Psoas muscle (tissue), 8 donors: ENCODE measurements around the gene ATXN2L. TPM values are rescaled to one million over a fixed set of nuclear protein-coding genes. Genes with fewer than 3 reads are reported as not detected.

Experiments used
- ATAC-seq, 4 donors: fragments of 200-7000 bp; cut with Tn5 transposase; one replicate each; pipeline ENCODE4 v1.9.1; 2020; ENCODE audit warnings: moderate library complexity in 3 of 4, mild to moderate bottlenecking in 2 of 4
- DNase-seq, 2 donors: peaks; one replicate each; pipeline ENCODE4 v3.0.0-alpha.2; 2020
- H3K27ac ChIP-seq: fragments of 200-600 bp; one replicate; pipeline ENCODE4 v1.8.0; 2022
- H3K27me3 ChIP-seq, 3 donors: fragments of 200-600 bp in 1 of 3; one replicate each; pipeline versions ENCODE4 v1.6.1 to v1.8.0; 2013 to 2022; ENCODE audit warnings: low read length in 2 of 3, mild to moderate bottlenecking in 2 of 3, moderate library complexity in 1 of 3; ENCODE audit not compliant: insufficient read depth in 3 of 3
- H3K36me3 ChIP-seq, 2 donors: fragments of 200-600 bp in 1 of 2; one replicate each; pipeline versions ENCODE4 v1.6.1 to v1.8.0; 2013 to 2022; ENCODE audit warnings: low read depth in 1 of 2, mild to moderate bottlenecking in 1 of 2, moderate library complexity in 1 of 2; ENCODE audit not compliant: insufficient read depth in 1 of 2
- H3K4me1 ChIP-seq: fragments of 200-600 bp; one replicate; pipeline ENCODE4 v1.8.0; 2022
- H3K4me3 ChIP-seq: fragments of 200-600 bp; one replicate; pipeline ENCODE4 v1.8.0; 2022; ENCODE audit warnings: mild to moderate bottlenecking
- H3K9me3 ChIP-seq: fragments of 200-600 bp; one replicate; pipeline ENCODE4 v1.8.0; 2022
- WGBS, 3 donors: extraction: QIAGEN DNeasy Blood & Tissue Kit; methylation state at CpG; one replicate each; pipeline versions ENCODE4 v1.1.6 to v1.1.7; 2013; 5-methylcytosine and 5-hydroxymethylcytosine counted together
- intact Hi-C, 2 donors: fragments of 100-400 bp; cut with DNase I; formaldehyde crosslinking; loops; one replicate each; pipeline versions ENCODE4 v1.11.0 to v1.14.2; 2022
- polyA plus RNA-seq, 3 donors: library from polyadenylated mRNA; stranded (reverse); fragments of 200-250 nt; gene quantifications; one replicate each; pipeline ENCODE4 v1.2.3, GENCODE V29; 2013
- total RNA-seq, 4 donors: library from RNA; stranded (reverse); fragmentation: NEBNext Ultra II Directional in 2 of 4; extraction: Animal tissue kit (Norgen Biotek cat#: 25700) in 2 of 4; gene quantifications; one replicate each; pipeline versions ENCODE4 v1.2.1 to v1.2.4, GENCODE V29; 2021 to 2023
- TF ChIP-seq, protein P1 (sequence below): fragments of 200-600 bp; IDR thresholded peaks from one replicate; pipeline ENCODE4 v1.8.0; 2022; ENCODE audit warnings: antibody characterized with exemption
- donor health status: healthy with polysubstance abuse.
- donor health status: DM: no; HTN: no; CAD: no; lungs with moderate emphysema.
- donor health status: Bipolar disorder and iron deficiency.
- donor health status: healthy.
- donor health status: DM: yes; HTN: yes; CAD: no.
- donor health status: DM: no; HTN: no; CAD: no.
- donor health status: DM: no; HTN: no; CAD: no.
- donor health status: DM: yes; HTN: yes; CAD: no.

ATXN2L gene
- total and polyA plus RNA-seq, 7 donors: 28.8 to 66.2 (median 50.0) TPM

- Histone ChIP-seq H3K9me3 (no peaks in the 10 kb centered on the region), H3K4me3 (no peak overlapping the region), H3K27ac (no peak overlapping the region), H3K27me3 (no peaks in the 10 kb centered on the region), H3K4me1 (peaks cover 8% of the 10 kb centered on the region), H3K36me3 (peaks cover 27 to 100% of the 10 kb centered on the region in 2 donors)
- ATAC-seq (no peak), DNase-seq (no peak)
- intact Hi-C loops: no loop called here
- TF ChIP-seq, protein P1, sequence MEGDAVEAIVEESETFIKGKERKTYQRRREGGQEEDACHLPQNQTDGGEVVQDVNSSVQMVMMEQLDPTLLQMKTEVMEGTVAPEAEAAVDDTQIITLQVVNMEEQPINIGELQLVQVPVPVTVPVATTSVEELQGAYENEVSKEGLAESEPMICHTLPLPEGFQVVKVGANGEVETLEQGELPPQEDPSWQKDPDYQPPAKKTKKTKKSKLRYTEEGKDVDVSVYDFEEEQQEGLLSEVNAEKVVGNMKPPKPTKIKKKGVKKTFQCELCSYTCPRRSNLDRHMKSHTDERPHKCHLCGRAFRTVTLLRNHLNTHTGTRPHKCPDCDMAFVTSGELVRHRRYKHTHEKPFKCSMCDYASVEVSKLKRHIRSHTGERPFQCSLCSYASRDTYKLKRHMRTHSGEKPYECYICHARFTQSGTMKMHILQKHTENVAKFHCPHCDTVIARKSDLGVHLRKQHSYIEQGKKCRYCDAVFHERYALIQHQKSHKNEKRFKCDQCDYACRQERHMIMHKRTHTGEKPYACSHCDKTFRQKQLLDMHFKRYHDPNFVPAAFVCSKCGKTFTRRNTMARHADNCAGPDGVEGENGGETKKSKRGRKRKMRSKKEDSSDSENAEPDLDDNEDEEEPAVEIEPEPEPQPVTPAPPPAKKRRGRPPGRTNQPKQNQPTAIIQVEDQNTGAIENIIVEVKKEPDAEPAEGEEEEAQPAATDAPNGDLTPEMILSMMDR: no peak
- 83 to 87% (median 84%) methylated on average over 13 of the region's 13 CpGs for WGBS, 3 donors
These were observed 7.7 kb downstream of the ATXN2L start for GRCh38 chr16:28830531-28830930.

- TF ChIP-seq, protein P1: no peak
- Histone ChIP-seq H3K4me1 (no peaks in the 10 kb centered on the region), H3K36me3 (peaks cover 30 to 99% of the 10 kb centered on the region in 2 donors), H3K27ac (no peak overlapping the region), H3K4me3 (no peak overlapping the region), H3K9me3 (no peaks in the 10 kb centered on the region), H3K27me3 (no peaks in the 10 kb centered on the region)
- 91 to 98% (median 92%) methylated on average over 6 to 14 of the region's 14 CpGs for WGBS, 3 donors
- ATAC-seq (no peak), DNase-seq (no peak)
- intact Hi-C loops: no loop called here
These were observed 11.6 kb downstream of the ATXN2L start for GRCh38 chr16:28834349-28834748.

- intact Hi-C loops: no loop called here
- no peak for ATAC-seq
- Histone ChIP-seq H3K27me3 (no peaks in the 10 kb centered on the region), H3K27ac (no peak overlapping the region), H3K36me3 (peaks cover 28 to 91% of the 10 kb centered on the region in 2 donors), H3K9me3 (no peaks in the 10 kb centered on the region), H3K4me3 (no peak overlapping the region), H3K4me1 (no peaks in the 10 kb centered on the region)
- 91 to 94% (median 91%) methylated on average over 25 of the region's 25 CpGs for WGBS, 3 donors
- no peak for DNase-seq
- TF ChIP-seq, protein P1: no peak
These were observed 12.4 kb downstream of the ATXN2L start for GRCh38 chr16:28834873-28835863.

DNA sequence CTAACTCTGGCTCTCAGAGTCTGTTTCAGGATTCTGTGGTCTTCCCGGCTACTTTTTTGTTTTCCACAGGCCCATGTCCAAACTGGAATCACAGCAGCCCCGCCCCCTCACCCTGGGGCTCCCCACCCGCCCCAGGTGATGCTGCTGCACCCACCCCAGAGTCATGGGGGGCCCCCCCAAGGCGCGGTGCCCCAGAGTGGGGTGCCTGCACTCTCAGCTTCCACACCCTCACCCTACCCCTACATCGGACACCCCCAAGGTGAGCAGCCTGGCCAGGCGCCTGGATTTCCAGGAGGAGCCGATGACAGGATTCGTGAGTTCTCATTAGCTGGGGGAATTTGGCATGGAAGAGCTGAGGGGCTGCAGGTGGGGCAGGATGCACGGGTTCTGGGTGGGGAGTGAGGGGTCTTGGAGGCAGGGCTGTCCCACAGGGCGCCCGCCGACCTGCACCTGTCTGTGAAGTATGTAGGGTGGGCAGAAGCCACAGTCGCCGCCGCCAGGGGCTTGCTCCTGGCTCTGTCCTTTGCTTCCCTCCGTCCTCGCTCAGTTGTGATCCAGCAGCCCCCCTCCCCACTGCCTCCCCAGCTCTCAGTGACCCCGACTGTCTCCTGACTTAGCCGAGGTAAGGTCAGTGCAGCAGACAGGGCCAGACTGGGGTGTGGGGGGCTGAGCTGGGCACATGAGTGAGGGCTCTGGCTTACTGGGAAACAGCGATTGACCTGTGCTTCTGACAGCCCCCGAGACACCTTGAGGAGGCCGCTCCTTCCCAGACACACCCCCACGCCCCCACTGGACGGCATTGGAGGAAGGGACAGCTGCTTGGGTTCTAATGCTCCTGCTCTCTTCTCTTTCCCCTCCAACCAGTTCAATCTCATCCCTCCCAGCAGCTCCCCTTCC, 13.3 kb downstream of the ATXN2L start:
- WGBS, 3 donors: 92 to 96% (median 93%) methylated on average over 23 to 25 of the region's 25 CpGs
- DNase-seq (no peak), ATAC-seq (no peak)
- TF ChIP-seq, protein P1: no peak
- Histone ChIP-seq H3K36me3 (peaks cover 21 to 81% of the 10 kb centered on the region in 2 donors), H3K4me1 (no peaks in the 10 kb centered on the region), H3K9me3 (no peaks in the 10 kb centered on the region), H3K27me3 (no peaks in the 10 kb centered on the region), H3K4me3 (no peak overlapping the region), H3K27ac (no peak overlapping the region)
- intact Hi-C loops: no loop called here
